Suprapubic skin (tissue), 3 donors: ENCODE data around the gene SRSF3.
"Not testable (repeated sequence)": the region's sequence is repeated elsewhere in the genome, so short reads cannot be mapped to it uniquely, and the experiment has no call there.

Experiments used
- POLR2A ChIP-seq, 2 donors: fragments of 450-650 bp; IDR thresholded peaks; one replicate each; pipeline ENCODE4 v1.6.1; 2017; ENCODE audit warnings: antibody characterized with exemption in 2 of 2, mild to moderate bottlenecking in 2 of 2, moderate library complexity in 2 of 2
- TF ChIP-seq, protein P1 (sequence below), 2 donors: fragments of 200-600 bp in 1 of 2; fragments of 450-650 bp in 1 of 2; sonication (generic) in 1 of 2; IDR thresholded peaks; one replicate each; pipeline ENCODE4 v1.5.1; 2016 to 2019; ENCODE audit warnings: antibody characterized with exemption in 2 of 2, mild to moderate bottlenecking in 1 of 2, moderate library complexity in 1 of 2

DNA sequence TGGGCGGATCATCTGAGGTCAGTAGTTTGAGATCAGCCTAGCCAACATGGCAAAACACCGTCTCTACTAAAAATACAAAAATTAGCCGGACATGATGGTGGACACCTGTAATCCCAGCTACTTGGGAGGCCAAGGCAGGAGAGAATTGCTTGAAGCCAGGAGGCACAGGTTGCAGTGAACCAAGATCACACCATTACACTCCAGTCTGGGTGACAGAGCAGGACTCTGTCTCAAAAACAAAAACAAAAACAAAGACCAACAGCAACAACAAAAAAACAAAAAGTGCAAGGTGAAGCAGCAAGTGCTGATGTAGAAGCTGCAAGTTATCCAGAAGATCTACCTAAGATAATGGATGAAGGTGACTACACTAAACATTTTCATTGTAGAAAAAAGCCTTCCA lies 17.5 kb downstream of the SRSF3 start:
- TF ChIP-seq POLR2A (IDR thresholded peaks at IDR 0.05), result not testable (repeated sequence)
- TF ChIP-seq, protein P1, sequence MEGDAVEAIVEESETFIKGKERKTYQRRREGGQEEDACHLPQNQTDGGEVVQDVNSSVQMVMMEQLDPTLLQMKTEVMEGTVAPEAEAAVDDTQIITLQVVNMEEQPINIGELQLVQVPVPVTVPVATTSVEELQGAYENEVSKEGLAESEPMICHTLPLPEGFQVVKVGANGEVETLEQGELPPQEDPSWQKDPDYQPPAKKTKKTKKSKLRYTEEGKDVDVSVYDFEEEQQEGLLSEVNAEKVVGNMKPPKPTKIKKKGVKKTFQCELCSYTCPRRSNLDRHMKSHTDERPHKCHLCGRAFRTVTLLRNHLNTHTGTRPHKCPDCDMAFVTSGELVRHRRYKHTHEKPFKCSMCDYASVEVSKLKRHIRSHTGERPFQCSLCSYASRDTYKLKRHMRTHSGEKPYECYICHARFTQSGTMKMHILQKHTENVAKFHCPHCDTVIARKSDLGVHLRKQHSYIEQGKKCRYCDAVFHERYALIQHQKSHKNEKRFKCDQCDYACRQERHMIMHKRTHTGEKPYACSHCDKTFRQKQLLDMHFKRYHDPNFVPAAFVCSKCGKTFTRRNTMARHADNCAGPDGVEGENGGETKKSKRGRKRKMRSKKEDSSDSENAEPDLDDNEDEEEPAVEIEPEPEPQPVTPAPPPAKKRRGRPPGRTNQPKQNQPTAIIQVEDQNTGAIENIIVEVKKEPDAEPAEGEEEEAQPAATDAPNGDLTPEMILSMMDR (IDR thresholded peaks at IDR 0.05), result not testable (repeated sequence)
